Astrocyte (in vitro differentiated cells and primary cell): ENCODE data around the gene UGGT2. TPM values are rescaled to one million over a fixed set of nuclear protein-coding genes. Genes with fewer than 3 reads are reported as not detected.
"Not testable (repeated sequence)": the region's sequence is repeated elsewhere in the genome, so short reads cannot be mapped to it uniquely, and the experiment has no call there.

ENCODE experiments used
- DNase-seq: peaks from one replicate; pipeline ENCODE4 v3.0.0-alpha.2; 2010; ENCODE audit warnings: low read depth
- FAIRE-seq: peaks from 2 replicates; lab custom pipeline; 2011; peaks lifted over from hg19 to GRCh38; lab: Jason Lieb, UNC
- H2AFZ ChIP-seq: 2 replicates; pipeline ENCODE4 v1.6.0; 2012; ENCODE audit warnings: low read depth, low read length, inconsistent platforms
- H3K27ac ChIP-seq: 2 replicates; pipeline ENCODE4 v1.5.1; 2011; ENCODE audit warnings: low read depth, low read length, inconsistent platforms
- H3K27me3 ChIP-seq: 2 replicates; pipeline ENCODE4 v1.6.0; 2011; ENCODE audit warnings: low read length, inconsistent platforms; ENCODE audit not compliant: insufficient read depth
- H3K36me3 ChIP-seq: 2 replicates; pipeline ENCODE4 v1.5.1; 2011; ENCODE audit warnings: low read length, inconsistent platforms; ENCODE audit not compliant: insufficient read depth
- H3K4me1 ChIP-seq: 2 replicates; pipeline ENCODE4 v1.5.1; 2011; ENCODE audit warnings: low read length, inconsistent platforms; ENCODE audit not compliant: insufficient read depth
- H3K4me2 ChIP-seq: 2 replicates; pipeline ENCODE4 v1.6.0; 2012; ENCODE audit warnings: low read length, inconsistent platforms
- H3K4me3 ChIP-seq: 2 replicates; pipeline ENCODE4 v1.5.1; 2011; ENCODE audit warnings: low read depth, mild to moderate bottlenecking, low read length, inconsistent platforms; ENCODE audit not compliant: insufficient read depth
- H3K79me2 ChIP-seq: 2 replicates; pipeline ENCODE4 v1.6.0; 2012; ENCODE audit warnings: mild to moderate bottlenecking, low read length, inconsistent platforms; ENCODE audit not compliant: insufficient read depth
- H3K9ac ChIP-seq: 2 replicates; pipeline ENCODE4 v1.6.0; 2012; ENCODE audit warnings: mild to moderate bottlenecking, low read length, inconsistent platforms
- H3K9me3 ChIP-seq: 2 replicates; pipeline ENCODE4 v1.5.1; 2012; ENCODE audit warnings: low read depth, mild to moderate bottlenecking, low read length, inconsistent platforms; ENCODE audit not compliant: insufficient read depth
- H4K20me1 ChIP-seq: 2 replicates; pipeline ENCODE4 v1.6.0; 2012; ENCODE audit warnings: low read length, inconsistent platforms; ENCODE audit not compliant: insufficient read depth
- H3K27ac Mint-ChIP-seq: one replicate; pipeline ENCODE4 v1.8.0; 2021; ENCODE audit warnings: mild to moderate bottlenecking, mixed read lengths; ENCODE audit not compliant: unreplicated experiment
- H3K27me3 Mint-ChIP-seq: one replicate; pipeline ENCODE4 v1.8.0; 2021; ENCODE audit warnings: low read depth, mixed read lengths; ENCODE audit not compliant: unreplicated experiment
- H3K36me3 Mint-ChIP-seq: one replicate; pipeline ENCODE4 v1.8.0; 2021; ENCODE audit warnings: low read depth, mixed read lengths; ENCODE audit not compliant: unreplicated experiment
- H3K4me1 Mint-ChIP-seq: one replicate; pipeline ENCODE4 v1.8.0; 2021; ENCODE audit warnings: low read depth, mixed read lengths; ENCODE audit not compliant: unreplicated experiment
- H3K4me3 Mint-ChIP-seq: one replicate; pipeline ENCODE4 v1.8.0; 2021; ENCODE audit warnings: mild to moderate bottlenecking, moderate library complexity, mixed read lengths; ENCODE audit not compliant: unreplicated experiment
- H3K9me3 Mint-ChIP-seq: one replicate; pipeline ENCODE4 v1.8.0; 2021; ENCODE audit warnings: mild to moderate bottlenecking, mixed read lengths; ENCODE audit not compliant: unreplicated experiment
- EZH2 ChIP-seq: IDR thresholded peaks from 2 replicates; pipeline ENCODE4 v1.6.1; 2012; ENCODE audit warnings: mild to moderate bottlenecking, low read length, inconsistent platforms; ENCODE audit not compliant: insufficient read depth
- total RNA-seq: library from RNA; stranded (reverse); gene quantifications from 2 replicates; pipeline ENCODE4 v1.2.1, GENCODE V29; 2021
- TF ChIP-seq, protein P1 (sequence below): IDR thresholded peaks from 2 replicates; pipeline ENCODE4 v1.5.1; 2011; ENCODE audit warnings: low read depth, mild to moderate bottlenecking, inconsistent platforms, low read length, moderate library complexity; ENCODE audit not compliant: insufficient read depth

Gene UGGT2
- total RNA-seq, 1 donor from 2014 or later: 36.2 TPM

DNA sequence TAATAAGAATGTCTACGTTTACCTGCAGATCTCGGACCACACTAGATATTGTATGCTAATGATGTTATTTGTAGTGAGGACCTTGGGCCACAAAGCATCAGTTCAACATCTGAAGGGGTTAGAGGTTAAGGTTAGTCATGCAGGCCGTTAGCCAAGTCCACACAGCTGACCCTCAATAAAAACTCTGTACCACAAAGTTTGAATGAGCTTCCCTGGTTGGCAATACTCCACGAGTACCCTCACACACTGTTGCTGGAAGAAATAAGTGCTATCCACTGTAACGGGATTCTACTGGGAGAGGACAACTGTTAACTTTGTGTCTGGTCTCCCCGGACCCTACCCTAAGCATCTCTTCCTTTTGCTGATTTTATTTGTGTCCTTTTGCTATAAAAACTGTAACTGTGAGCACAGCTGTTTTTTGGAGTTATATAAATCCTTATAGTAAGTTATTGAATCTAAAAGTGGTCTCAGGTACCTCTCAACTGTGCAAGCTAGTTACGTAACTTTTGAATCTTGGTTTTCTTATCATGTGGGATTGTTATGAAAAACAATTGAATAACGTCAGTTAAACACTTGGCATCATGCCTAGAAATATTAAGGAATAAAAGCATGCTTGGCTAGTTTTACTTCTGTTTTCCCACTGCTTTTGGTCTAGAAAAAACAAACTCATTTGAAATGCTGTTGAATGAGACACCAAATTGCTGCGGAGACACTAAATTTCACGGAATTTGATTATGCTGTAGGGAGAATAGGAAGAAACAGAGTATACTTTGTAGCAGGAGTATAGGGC is 194.7 kb downstream of the UGGT2 start:
- no peak overlapping the region for H3K27ac Mint-ChIP-seq
- Histone ChIP-seq H4K20me1 (no peaks in the 10 kb centered on the region), H3K9ac (no peak overlapping the region), H3K27me3 (no peaks in the 10 kb centered on the region), H3K4me2 (no peak overlapping the region), H3K4me3 (no peak overlapping the region), H3K27ac (no peak overlapping the region), H3K9me3 (no peaks in the 10 kb centered on the region), H3K36me3 (peaks cover 4% of the 10 kb centered on the region), H2AFZ (no peak overlapping the region), H3K79me2 (no peaks in the 10 kb centered on the region), H3K4me1 (no peaks in the 10 kb centered on the region)
- H3K27me3 Mint-ChIP-seq: no peaks in the 10 kb centered on the region
- peak; percentile 39 for FAIRE-seq
- H3K36me3 Mint-ChIP-seq: peaks cover 5% of the 10 kb centered on the region
- H3K9me3 Mint-ChIP-seq: no peaks in the 10 kb centered on the region
- no peaks in the 10 kb centered on the region for H3K4me1 Mint-ChIP-seq
- no peak for TF ChIP-seq EZH2
- TF ChIP-seq, protein P1, sequence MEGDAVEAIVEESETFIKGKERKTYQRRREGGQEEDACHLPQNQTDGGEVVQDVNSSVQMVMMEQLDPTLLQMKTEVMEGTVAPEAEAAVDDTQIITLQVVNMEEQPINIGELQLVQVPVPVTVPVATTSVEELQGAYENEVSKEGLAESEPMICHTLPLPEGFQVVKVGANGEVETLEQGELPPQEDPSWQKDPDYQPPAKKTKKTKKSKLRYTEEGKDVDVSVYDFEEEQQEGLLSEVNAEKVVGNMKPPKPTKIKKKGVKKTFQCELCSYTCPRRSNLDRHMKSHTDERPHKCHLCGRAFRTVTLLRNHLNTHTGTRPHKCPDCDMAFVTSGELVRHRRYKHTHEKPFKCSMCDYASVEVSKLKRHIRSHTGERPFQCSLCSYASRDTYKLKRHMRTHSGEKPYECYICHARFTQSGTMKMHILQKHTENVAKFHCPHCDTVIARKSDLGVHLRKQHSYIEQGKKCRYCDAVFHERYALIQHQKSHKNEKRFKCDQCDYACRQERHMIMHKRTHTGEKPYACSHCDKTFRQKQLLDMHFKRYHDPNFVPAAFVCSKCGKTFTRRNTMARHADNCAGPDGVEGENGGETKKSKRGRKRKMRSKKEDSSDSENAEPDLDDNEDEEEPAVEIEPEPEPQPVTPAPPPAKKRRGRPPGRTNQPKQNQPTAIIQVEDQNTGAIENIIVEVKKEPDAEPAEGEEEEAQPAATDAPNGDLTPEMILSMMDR: no peak
- H3K4me3 Mint-ChIP-seq: no peak overlapping the region
- peak; percentile 51 for DNase-seq

DNA sequence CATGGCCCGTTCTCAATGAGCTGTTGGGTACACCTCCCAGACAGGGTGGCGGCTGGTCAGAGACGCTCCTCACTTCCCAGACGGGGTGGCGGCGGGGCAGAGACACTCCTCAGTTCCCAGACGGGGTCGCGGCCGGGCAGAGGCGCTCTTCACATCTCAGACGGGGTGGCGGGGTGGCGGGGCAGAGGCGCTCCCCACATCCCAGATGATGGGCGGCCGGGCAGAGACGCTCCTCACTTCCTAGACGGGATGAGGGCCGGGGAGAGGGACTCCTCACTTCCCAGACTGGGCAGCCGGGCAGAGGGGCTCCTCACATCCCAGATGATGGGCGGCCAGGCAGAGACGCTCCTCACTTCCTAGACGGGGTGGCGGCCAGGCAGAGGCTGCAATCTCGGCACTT is 207.5 kb downstream of the UGGT2 start:
- not testable (repeated sequence) for H2AFZ ChIP-seq, FAIRE-seq, H3K27ac Mint-ChIP-seq, H3K27me3 ChIP-seq, H3K27me3 Mint-ChIP-seq, H3K9me3 Mint-ChIP-seq, H3K79me2 ChIP-seq, DNase-seq, H3K27ac ChIP-seq, H3K4me1 ChIP-seq, H3K36me3 ChIP-seq, H3K9ac ChIP-seq, H4K20me1 ChIP-seq, H3K4me1 Mint-ChIP-seq, H3K4me3 Mint-ChIP-seq, H3K9me3 ChIP-seq, H3K4me2 ChIP-seq, H3K4me3 ChIP-seq
- H3K36me3 Mint-ChIP-seq: peaks cover 40% of the 10 kb centered on the region

DNA sequence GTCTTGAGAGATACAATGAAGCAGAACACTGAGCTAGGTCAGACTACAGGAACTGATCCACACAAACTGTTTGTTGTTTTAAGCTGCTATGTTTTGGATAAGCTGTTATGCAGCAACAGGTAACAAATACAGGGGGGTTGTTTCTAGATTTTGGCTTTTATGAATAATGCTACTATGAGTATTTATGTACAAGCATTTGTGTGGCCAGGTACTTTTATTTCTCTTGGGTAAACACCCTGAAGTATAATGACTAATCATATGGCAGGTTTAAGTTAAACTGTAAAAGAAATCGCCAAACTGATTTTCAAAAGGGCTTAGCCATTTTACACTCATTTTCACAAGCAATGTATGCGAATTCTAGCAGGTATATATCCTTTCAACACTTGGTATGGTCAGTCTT is 210.3 kb downstream of the UGGT2 start:
- FAIRE-seq (no peak), DNase-seq (no peak)
- no peak overlapping the region for H3K4me2 ChIP-seq
- H4K20me1 ChIP-seq: no peaks in the 10 kb centered on the region
- Mint-ChIP-seq H3K27me3 (no peaks in the 10 kb centered on the region), H3K4me3 (no peak overlapping the region), H3K9me3 (peaks cover 4% of the 10 kb centered on the region), H3K36me3 (peaks cover 25% of the 10 kb centered on the region), H3K4me1 (no peaks in the 10 kb centered on the region), H3K27ac (no peak overlapping the region)
- no peaks in the 10 kb centered on the region for H3K9me3 ChIP-seq
- TF ChIP-seq, protein P1: no peak
- TF ChIP-seq EZH2: no peak
- H3K27me3 ChIP-seq: no peaks in the 10 kb centered on the region
- no peak overlapping the region for H3K4me3 ChIP-seq
- peaks cover 3% of the 10 kb centered on the region for H3K36me3 ChIP-seq
- H3K9ac ChIP-seq: no peak overlapping the region
- H3K27ac ChIP-seq: no peak overlapping the region
- H3K4me1 ChIP-seq: no peaks in the 10 kb centered on the region
- H2AFZ ChIP-seq: no peak overlapping the region
- H3K79me2 ChIP-seq: no peaks in the 10 kb centered on the region
